Chondrocyte (in vitro differentiated cells): Measurements from ENCODE around the gene CIT. TPM values are rescaled to one million over a fixed set of nuclear protein-coding genes. Genes with fewer than 3 reads are reported as not detected.

Experiments used
- DNase-seq: peaks from one replicate; pipeline ENCODE4 v3.0.0; 2021; ENCODE audit warnings: mixed read lengths, low spot score
- H3K27ac Mint-ChIP-seq: one replicate; pipeline ENCODE4 v1.8.0; 2021; ENCODE audit warnings: mild to moderate bottlenecking, moderate library complexity, mixed read lengths; ENCODE audit not compliant: unreplicated experiment
- H3K27me3 Mint-ChIP-seq: 2 replicates; pipeline ENCODE4 v1.8.0; 2021; ENCODE audit warnings: low read depth, mixed read lengths
- H3K36me3 Mint-ChIP-seq: 2 replicates; pipeline ENCODE4 v1.8.0; 2021; ENCODE audit warnings: low read depth, mixed read lengths
- H3K4me1 Mint-ChIP-seq: 2 replicates; pipeline ENCODE4 v1.8.0; 2021; ENCODE audit warnings: low read depth, mild to moderate bottlenecking, mixed read lengths
- H3K4me3 Mint-ChIP-seq: one replicate; pipeline ENCODE4 v1.8.0; 2021; ENCODE audit warnings: mild to moderate bottlenecking, moderate library complexity, mixed read lengths; ENCODE audit not compliant: unreplicated experiment
- H3K9me3 Mint-ChIP-seq: 2 replicates; pipeline ENCODE4 v1.8.0; 2021; ENCODE audit warnings: low read depth, mixed read lengths
- CTCF ChIP-seq: fragments of 200-600 bp; sonication (generic); IDR thresholded peaks from 2 replicates; pipeline ENCODE4 v1.5.0; 2021; ENCODE audit warnings: antibody characterized with exemption, mild to moderate bottlenecking, moderate library complexity
- total RNA-seq: library from RNA; stranded (reverse); gene quantifications from 3 replicates; pipeline ENCODE4 v1.2.1, GENCODE V29; 2021

CIT gene
- total RNA-seq, 1 donor from 2014 or later, result 9.9 TPM

- Mint-ChIP-seq H3K27ac (no peak overlapping the region), H3K27me3 (no peaks in the 10 kb centered on the region), H3K9me3 (no peaks in the 10 kb centered on the region), H3K4me1 (peaks cover 17% of the 10 kb centered on the region), H3K4me3 (no peak overlapping the region), H3K36me3 (peaks cover 24% of the 10 kb centered on the region)
- no peak for TF ChIP-seq CTCF
- DNase-seq, result no peak
Measured at GRCh38 chr12:119681728-119682638, 195.1 kb downstream of the CIT start.

GRCh38 chr12:119681111-119681510 is 196.0 kb downstream of the CIT start:
- H3K36me3 Mint-ChIP-seq, result peaks cover 31% of the 10 kb centered on the region
- no peak for TF ChIP-seq CTCF

GRCh38 chr12:119679490-119679889 is 197.6 kb downstream of the CIT start:
- DNase-seq, result no peak
- no peak for TF ChIP-seq CTCF
- Mint-ChIP-seq H3K4me1 (peaks cover 11% of the 10 kb centered on the region), H3K4me3 (no peak overlapping the region), H3K9me3 (no peaks in the 10 kb centered on the region), H3K27ac (no peak overlapping the region), H3K27me3 (no peaks in the 10 kb centered on the region), H3K36me3 (peaks cover 36% of the 10 kb centered on the region)

More at GRCh38 chr12:119681111-119681510, 196.0 kb downstream of the CIT start:
- DNase-seq, result no peak
- Mint-ChIP-seq H3K4me3 (no peak overlapping the region), H3K9me3 (no peaks in the 10 kb centered on the region), H3K27me3 (no peaks in the 10 kb centered on the region), H3K27ac (no peak overlapping the region), H3K4me1 (peaks cover 17% of the 10 kb centered on the region)

GRCh38 chr12:119679081-119679480 is 198.0 kb downstream of the CIT start:
- DNase-seq, result no peak
- Mint-ChIP-seq H3K27me3 (no peaks in the 10 kb centered on the region), H3K36me3 (peaks cover 37% of the 10 kb centered on the region), H3K9me3 (no peaks in the 10 kb centered on the region), H3K4me3 (no peak overlapping the region), H3K4me1 (peaks cover 8% of the 10 kb centered on the region), H3K27ac (no peak overlapping the region)
- no peak for TF ChIP-seq CTCF

GRCh38 chr12:119678459-119678858 is 198.7 kb downstream of the CIT start:
- Mint-ChIP-seq H3K9me3 (no peaks in the 10 kb centered on the region), H3K27me3 (no peaks in the 10 kb centered on the region), H3K36me3 (peaks cover 42% of the 10 kb centered on the region), H3K4me3 (no peak overlapping the region), H3K4me1 (peaks cover 2% of the 10 kb centered on the region), H3K27ac (no peak overlapping the region)
- DNase-seq, result no peak
- no peak for TF ChIP-seq CTCF
